C4-2B (cell line): ENCODE results near the gene CNPY4.

Source experiments
- H3K27ac ChIP-seq: fragments of 450-650 bp; 2 replicates; pipeline ENCODE4 v1.5.1; 2017
- ZFX ChIP-seq: fragments of 450-650 bp; IDR thresholded peaks from 2 replicates; pipeline ENCODE4 v1.6.1; 2017
- TF ChIP-seq, protein P1 (sequence below): fragments of 450-650 bp; conservative IDR thresholded peaks from 2 replicates; pipeline ENCODE4 v1.5.1; 2017; ENCODE audit warnings: mild to moderate bottlenecking

CNPY4 gene, protein sequence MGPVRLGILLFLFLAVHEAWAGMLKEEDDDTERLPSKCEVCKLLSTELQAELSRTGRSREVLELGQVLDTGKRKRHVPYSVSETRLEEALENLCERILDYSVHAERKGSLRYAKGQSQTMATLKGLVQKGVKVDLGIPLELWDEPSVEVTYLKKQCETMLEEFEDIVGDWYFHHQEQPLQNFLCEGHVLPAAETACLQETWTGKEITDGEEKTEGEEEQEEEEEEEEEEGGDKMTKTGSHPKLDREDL

DNA sequence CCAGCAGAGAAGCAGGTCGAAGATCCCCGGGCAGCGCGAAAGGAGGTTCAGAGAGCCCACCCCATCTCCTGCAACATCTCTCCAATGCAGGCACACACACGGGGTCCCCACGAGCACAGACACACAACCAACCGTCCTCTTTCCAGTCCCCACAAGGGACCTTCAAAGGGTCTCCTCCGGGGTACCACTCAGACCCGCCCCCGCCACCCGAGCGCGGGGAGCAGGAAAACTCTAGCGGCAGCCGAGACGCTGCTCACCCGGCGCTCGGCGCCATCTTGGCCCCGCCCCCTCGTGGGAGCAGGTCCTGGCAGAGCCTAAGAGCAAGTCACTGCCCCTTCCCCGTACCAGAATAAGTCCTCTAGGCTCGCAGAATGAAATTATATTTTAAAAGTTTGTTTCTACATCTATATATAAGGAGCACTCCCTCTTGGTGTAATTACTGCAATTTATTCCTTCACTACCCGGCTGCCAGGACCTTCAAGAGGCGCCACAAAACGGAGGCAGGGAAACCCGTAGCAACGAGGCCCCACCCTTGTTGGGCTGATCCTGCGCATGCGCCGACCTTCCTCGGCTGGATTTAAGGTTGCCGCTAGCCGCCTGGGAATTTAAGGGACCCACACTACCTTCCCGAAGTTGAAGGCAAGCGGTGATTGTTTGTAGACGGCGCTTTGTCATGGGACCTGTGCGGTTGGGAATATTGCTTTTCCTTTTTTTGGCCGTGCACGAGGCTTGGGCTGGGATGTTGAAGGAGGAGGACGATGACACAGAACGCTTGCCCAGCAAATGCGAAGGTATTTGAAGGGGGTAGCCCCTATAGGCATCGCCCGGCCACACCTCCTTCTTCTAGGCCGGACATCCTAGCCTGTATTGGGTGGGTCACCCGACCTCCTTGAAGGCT is at the start of gene CNPY4, which contains the start of gene TAF6:
Gene CNPY4 (plus strand): TSS at position 563 of the 898 bp plus-strand sequence. CDS start 111 bp downstream, at position 674.
Gene TAF6 (minus strand): TSS at position 287 of the 898 bp plus-strand sequence. CDS start 5,149 bp downstream, outside the sequence.
- TF ChIP-seq ZFX: no peak
- TF ChIP-seq, protein P1, sequence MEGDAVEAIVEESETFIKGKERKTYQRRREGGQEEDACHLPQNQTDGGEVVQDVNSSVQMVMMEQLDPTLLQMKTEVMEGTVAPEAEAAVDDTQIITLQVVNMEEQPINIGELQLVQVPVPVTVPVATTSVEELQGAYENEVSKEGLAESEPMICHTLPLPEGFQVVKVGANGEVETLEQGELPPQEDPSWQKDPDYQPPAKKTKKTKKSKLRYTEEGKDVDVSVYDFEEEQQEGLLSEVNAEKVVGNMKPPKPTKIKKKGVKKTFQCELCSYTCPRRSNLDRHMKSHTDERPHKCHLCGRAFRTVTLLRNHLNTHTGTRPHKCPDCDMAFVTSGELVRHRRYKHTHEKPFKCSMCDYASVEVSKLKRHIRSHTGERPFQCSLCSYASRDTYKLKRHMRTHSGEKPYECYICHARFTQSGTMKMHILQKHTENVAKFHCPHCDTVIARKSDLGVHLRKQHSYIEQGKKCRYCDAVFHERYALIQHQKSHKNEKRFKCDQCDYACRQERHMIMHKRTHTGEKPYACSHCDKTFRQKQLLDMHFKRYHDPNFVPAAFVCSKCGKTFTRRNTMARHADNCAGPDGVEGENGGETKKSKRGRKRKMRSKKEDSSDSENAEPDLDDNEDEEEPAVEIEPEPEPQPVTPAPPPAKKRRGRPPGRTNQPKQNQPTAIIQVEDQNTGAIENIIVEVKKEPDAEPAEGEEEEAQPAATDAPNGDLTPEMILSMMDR: no peak
- peak within 1 kb of the TSS; percentile 85 for H3K27ac ChIP-seq

DNA sequence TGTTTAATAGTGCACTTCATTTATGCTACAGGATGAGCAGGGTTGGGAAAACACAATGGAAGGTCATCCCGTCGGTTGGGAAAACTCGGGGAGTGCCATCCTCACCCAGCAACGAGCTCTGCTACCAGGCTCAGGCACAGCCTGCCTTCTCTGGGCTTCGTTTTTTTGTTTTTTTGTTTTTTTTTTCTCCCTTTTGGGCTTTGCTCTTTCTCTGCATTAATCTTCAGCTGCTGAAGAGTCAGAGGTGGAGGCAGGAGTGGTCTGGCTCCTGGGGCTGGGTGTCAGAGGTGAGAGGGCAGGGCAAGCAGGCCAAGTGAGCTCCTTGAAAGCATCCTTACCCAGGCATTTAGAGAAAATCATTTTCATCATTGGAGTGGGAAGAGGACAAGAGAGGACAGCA is 49.4 kb upstream of the CNPY4 start:
- no peak for TF ChIP-seq ZFX
- TF ChIP-seq, protein P1: no peak
- H3K27ac ChIP-seq: no peak overlapping the region

DNA sequence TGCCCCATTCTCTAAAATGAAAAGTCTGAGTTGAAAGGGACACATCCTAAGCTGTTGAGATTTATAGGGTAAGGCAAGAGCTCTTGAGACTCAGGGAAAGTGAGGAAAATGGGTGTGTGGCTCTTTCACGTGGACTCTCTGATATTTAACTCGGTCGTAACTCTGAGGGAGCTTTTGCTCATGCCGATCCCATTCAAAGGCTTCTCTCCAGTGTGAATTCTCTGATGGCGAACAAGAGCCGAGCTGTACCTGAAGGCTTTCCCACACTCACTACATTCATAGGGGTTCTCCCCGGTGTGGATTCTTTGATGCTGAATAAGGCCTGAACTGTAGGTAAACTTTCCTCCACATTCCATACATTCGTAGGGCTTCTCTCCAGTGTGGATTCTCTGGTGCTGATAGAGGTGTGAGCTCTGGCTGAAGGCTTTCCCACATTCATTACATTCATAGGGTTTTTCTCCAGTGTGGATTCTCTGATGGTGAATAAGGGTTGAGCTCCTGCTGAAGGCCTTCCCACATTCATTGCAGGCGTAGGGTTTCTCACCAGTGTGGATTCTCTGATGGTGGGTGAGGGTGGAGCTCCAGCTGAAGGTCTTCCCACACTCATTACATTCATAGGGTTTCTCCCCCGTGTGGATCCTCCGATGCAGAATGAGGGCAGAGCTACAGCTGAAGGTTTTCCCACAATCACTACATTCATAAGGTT is 48.3 kb upstream of the CNPY4 start:
- no peak for TF ChIP-seq ZFX
- TF ChIP-seq, protein P1: no peak
- no peak overlapping the region for H3K27ac ChIP-seq

DNA sequence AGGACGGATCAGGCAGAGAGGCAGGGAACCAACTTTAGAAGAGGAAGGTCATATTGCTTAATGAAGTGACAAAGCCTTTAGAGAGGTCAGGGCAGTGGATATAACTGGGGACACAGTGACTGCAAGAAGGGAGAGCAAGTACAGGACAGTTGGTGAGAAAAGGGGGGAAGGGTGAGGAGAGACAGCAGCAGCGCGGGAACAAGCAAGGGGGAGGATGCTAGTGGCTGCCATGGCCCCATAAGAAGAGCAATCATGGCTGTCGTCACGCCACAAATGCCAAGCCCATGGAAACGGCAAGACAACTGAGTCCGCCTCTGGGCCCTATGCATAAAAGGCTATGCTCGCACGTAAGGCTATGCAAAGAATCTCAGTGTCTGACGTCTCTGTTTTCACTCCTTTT is 47.0 kb upstream of the CNPY4 start:
- no peak overlapping the region for H3K27ac ChIP-seq
- TF ChIP-seq ZFX: no peak
- TF ChIP-seq, protein P1: no peak

DNA sequence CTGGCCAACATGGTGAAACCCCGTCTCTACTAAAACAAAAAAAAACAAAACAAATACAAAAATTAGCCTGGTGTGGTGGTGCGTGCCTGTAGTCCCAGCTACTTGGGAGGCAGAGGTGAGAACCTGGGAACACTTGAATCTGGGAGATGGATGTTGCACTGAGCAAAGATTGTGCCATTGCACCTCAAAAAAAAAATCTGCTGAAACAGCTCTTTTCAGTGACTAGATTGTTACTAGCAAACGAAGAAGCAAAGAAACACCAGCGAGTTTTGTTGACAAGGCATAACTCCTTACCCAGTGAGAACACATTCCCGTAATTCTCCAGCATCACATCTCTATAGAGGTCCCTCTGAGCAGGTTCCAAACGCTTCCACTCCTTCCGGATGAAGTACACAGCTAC is 44.6 kb upstream of the CNPY4 start:
- TF ChIP-seq ZFX: no peak
- no peak overlapping the region for H3K27ac ChIP-seq

DNA sequence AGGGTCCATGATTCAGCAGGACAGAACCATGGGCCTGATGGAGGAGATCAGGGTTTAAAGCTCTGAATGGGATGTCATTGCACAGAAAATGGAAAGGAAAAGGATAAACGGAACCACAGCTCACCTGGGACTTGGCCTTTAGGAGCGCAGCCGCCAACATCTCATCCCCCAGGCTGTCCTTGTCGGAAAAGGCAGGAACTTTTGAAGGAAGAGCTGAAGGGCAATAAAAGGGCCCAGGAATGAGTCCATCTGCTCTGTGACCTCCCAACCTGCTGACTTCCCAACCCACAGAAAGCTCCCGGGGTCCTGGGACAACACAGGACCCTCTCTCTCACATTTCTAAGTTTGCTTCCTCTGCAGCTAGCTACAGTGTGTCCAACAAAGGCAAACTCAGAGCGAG is 44.0 kb upstream of the CNPY4 start:
- no peak overlapping the region for H3K27ac ChIP-seq

DNA sequence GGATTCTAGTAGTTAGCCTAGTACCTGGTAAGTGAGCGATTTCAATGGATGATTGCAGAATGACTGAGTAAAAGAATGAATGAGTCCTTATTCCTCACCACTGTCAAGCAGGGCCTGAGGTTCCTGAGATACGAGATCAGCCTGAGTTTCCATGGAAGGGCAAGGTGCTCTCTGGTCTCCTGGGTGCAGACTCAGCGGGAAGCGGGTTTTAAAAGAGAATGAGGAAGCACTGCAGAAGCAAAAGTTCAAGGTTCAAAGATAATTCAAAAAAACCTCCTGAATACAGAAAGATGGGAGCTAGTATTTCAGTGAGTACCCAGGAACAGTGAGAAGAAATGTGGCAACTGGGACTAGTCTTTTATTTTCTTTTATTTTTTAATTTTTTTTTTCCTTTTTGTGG is 42.2 kb upstream of the CNPY4 start:
- no peak overlapping the region for H3K27ac ChIP-seq
- no peak for TF ChIP-seq ZFX
- TF ChIP-seq, protein P1: no peak

More for the DNA sequence above, 44.0 kb upstream of the CNPY4 start:
- TF ChIP-seq ZFX: no peak
- TF ChIP-seq, protein P1: no peak
